B cell (primary cell): Measurements from ENCODE around the gene TALDO1.

ENCODE experiments used
- EZH2 ChIP-seq: IDR thresholded peaks from 2 replicates; pipeline ENCODE4 v1.6.1; 2012; ENCODE audit warnings: borderline replicate concordance, low read depth, mild to moderate bottlenecking, moderate library complexity, low read length; ENCODE audit not compliant: insufficient read depth, poor library complexity, severe bottlenecking
- TF ChIP-seq, protein P1 (sequence below): fragments of 200-600 bp; IDR thresholded peaks from one replicate; pipeline ENCODE4 v1.8.0; 2022; ENCODE audit warnings: antibody characterized with exemption, mild to moderate bottlenecking

DNA sequence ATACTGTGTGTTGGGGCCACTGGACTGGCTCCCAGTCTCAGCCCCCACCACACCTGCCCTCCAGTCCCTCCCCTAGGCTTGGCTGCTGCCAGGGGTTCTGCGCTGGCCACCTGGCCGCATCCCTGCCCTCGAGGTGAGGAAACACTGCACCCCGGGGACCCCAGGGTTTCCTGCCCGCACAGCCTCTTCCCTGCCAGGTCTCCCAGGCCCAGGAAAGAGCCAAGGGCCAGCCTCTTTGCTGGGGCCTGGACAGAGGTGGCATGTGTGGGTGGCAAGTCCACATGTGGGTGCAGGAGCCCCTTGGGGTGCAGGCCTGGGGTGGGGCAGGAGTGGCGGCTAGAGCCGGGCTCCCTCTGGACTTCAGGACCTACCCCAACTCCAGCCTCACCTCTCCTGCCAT, 38.8 kb upstream of the TALDO1 start:
- TF ChIP-seq, protein P1, sequence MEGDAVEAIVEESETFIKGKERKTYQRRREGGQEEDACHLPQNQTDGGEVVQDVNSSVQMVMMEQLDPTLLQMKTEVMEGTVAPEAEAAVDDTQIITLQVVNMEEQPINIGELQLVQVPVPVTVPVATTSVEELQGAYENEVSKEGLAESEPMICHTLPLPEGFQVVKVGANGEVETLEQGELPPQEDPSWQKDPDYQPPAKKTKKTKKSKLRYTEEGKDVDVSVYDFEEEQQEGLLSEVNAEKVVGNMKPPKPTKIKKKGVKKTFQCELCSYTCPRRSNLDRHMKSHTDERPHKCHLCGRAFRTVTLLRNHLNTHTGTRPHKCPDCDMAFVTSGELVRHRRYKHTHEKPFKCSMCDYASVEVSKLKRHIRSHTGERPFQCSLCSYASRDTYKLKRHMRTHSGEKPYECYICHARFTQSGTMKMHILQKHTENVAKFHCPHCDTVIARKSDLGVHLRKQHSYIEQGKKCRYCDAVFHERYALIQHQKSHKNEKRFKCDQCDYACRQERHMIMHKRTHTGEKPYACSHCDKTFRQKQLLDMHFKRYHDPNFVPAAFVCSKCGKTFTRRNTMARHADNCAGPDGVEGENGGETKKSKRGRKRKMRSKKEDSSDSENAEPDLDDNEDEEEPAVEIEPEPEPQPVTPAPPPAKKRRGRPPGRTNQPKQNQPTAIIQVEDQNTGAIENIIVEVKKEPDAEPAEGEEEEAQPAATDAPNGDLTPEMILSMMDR: no peak
- TF ChIP-seq EZH2: no peak
